HEK293T (cell line): ENCODE data around the gene MYO5C.

ENCODE experiments used
- CTCF ChIA-PET: fragments of 350-600 bp; formaldehyde crosslinking; extraction: SDS; loops from one replicate; lab custom pipeline; 2021; ENCODE audit warnings: antibody characterized with exemption, inconsistent platforms; lab: Yijun Ruan, JAX
- POLR2A ChIA-PET: fragments of 350-600 bp; formaldehyde crosslinking; extraction: SDS; loops from one replicate; lab custom pipeline; 2020; ENCODE audit warnings: antibody characterized with exemption, inconsistent platforms; lab: Yijun Ruan, JAX
- DNase-seq: peaks from one replicate; pipeline ENCODE4 v3.0.0; 2012; ENCODE audit warnings: mixed read lengths; ENCODE audit errors: extremely low spot score
- ARNT ChIP-seq: fragments of 450-650 bp; IDR thresholded peaks from 2 replicates; pipeline ENCODE4 v1.6.1; 2017; ENCODE audit warnings: mild to moderate bottlenecking
- BHLHE40 ChIP-seq: fragments of 450-650 bp; IDR thresholded peaks from 2 replicates; pipeline ENCODE4 v1.6.1; 2016; ENCODE audit warnings: mild to moderate bottlenecking, moderate library complexity, borderline replicate concordance
- CTBP1 ChIP-seq: fragments of 450-650 bp; IDR thresholded peaks from 2 replicates; pipeline ENCODE4 v1.6.1; 2016; ENCODE audit warnings: borderline replicate concordance
- ELF4 ChIP-seq: fragments of 450-650 bp; IDR thresholded peaks from 2 replicates; pipeline ENCODE4 v1.6.1; 2017; ENCODE audit warnings: antibody characterized with exemption
- FOXA1 ChIP-seq: fragments of 450-650 bp; IDR thresholded peaks from 2 replicates; pipeline ENCODE4 v1.6.1; 2016; ENCODE audit warnings: mild to moderate bottlenecking
- FOXK2 ChIP-seq: fragments of 450-650 bp; IDR thresholded peaks from 2 replicates; pipeline ENCODE4 v1.6.1; 2016; ENCODE audit warnings: mild to moderate bottlenecking
- FOXM1 ChIP-seq: fragments of 450-650 bp; IDR thresholded peaks from 2 replicates; pipeline ENCODE4 v1.6.1; 2017; ENCODE audit warnings: mild to moderate bottlenecking, borderline replicate concordance
- HDGF ChIP-seq: fragments of 450-650 bp; IDR thresholded peaks from 2 replicates; pipeline ENCODE4 v1.6.1; 2017; ENCODE audit warnings: antibody characterized with exemption, borderline replicate concordance
- L3MBTL2 ChIP-seq: fragments of 450-650 bp; conservative IDR thresholded peaks from 2 replicates; pipeline ENCODE4 v1.6.1; 2016; ENCODE audit warnings: mild to moderate bottlenecking
- LEF1 ChIP-seq: fragments of 450-650 bp; IDR thresholded peaks from 2 replicates; pipeline ENCODE4 v1.6.1; 2017; ENCODE audit warnings: mild to moderate bottlenecking, borderline replicate concordance
- NFRKB ChIP-seq: fragments of 450-650 bp; IDR thresholded peaks from 2 replicates; pipeline ENCODE4 v1.6.1; 2016; ENCODE audit warnings: mild to moderate bottlenecking, moderate library complexity
- SP1 ChIP-seq: fragments of 450-650 bp; IDR thresholded peaks from 2 replicates; pipeline ENCODE4 v1.6.1; 2017
- SUZ12 ChIP-seq: fragments of 450-650 bp; IDR thresholded peaks from 2 replicates; pipeline ENCODE4 v1.6.1; 2016; ENCODE audit warnings: mild to moderate bottlenecking
- TARDBP ChIP-seq: fragments of 450-650 bp; IDR thresholded peaks from 2 replicates; pipeline ENCODE4 v1.6.1; 2016
- ZNF384 ChIP-seq: fragments of 450-650 bp; IDR thresholded peaks from 2 replicates; pipeline ENCODE4 v1.6.1; 2016
- TF ChIP-seq, protein P1 (sequence below): fragments of 450-650 bp; IDR thresholded peaks from 2 replicates; pipeline ENCODE4 v1.6.1; 2016

Gene MYO5C

DNA sequence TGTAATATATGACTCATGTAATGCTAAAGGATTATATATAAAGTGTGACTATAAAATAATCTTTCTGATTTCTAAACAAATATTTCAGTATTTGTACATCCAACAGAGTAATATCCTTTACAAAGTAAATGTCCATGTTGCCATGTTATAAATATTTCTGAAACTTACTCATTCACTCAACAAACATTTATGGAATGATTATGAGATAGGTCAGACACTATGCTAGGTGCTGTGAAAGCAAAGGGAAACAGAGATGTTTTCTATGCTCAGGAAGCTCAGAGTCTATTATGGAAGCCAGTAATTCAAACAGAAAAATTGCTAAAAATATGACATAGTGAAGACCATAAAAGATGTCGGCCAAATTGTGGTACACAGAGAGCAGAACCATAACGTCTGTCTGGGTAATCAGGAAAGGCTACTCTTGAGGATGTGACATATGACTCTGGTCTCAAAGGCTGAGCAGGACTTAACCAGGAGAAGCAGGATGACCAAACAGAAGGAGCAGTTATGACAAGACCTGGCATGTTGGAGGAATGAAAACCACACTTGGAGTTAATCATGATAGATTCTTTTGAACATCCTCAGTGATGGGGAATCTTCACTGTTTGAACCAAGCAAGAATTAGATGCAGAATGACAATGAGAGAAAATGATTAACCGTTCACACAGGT is 39.0 kb upstream of the MYO5C start:
- TF ChIP-seq ZNF384 = no peak
- no peak for DNase-seq
- POLR2A ChIA-PET = no interaction called here
- CTCF ChIA-PET = no interaction called here

DNA sequence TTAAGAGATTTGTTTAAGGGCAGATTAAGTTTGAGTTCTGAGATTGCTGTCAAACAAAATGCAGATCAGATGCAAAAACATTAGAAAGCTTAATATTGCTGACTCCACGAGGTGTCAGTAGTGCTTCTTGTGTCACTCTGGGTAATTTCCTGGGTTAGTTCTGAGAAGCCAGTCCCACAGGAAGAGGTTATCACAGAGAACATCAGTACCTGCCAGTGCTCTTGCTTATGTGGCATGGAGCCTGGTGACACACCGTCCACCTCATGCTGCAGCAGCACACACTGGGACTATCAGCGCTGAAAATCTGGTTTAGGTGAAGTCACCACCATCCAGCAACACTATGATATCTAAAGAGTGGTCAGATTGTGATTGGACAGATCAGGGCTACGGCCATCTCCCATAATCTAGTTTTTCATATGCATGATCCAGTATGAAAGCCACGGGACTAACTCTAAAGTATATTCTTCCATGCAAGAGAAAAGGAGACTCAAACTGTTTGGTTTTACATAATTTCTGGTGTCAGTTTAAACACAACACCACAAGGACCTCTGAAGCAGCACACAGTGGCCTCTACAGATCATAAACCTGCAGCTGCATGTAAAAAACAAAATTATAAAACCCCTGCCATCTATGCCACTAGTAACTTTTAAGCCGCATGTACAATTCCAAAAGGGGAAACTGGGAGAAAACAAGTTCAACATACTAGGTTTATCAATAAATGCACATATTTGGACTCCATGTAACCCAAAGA is 36.1 kb upstream of the MYO5C start:
- POLR2A ChIA-PET = no interaction called here
- peak; percentile 10 for DNase-seq
- CTCF ChIA-PET = interaction anchor here (0.7 to 1.0 kb wide), 3 partner anchors 30 to 612 kb away, joined by 3 to 6 read pairs (median 4); no protein-coding TSS in a partner anchor
- TF ChIP-seq BHLHE40 (no peak), FOXA1 (no peak), SP1 (no peak), TARDBP (no peak), LEF1 (no peak), SUZ12 (no peak)
- TF ChIP-seq, protein P1, sequence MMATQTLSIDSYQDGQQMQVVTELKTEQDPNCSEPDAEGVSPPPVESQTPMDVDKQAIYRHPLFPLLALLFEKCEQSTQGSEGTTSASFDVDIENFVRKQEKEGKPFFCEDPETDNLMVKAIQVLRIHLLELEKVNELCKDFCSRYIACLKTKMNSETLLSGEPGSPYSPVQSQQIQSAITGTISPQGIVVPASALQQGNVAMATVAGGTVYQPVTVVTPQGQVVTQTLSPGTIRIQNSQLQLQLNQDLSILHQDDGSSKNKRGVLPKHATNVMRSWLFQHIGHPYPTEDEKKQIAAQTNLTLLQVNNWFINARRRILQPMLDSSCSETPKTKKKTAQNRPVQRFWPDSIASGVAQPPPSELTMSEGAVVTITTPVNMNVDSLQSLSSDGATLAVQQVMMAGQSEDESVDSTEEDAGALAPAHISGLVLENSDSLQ = no peak

DNA sequence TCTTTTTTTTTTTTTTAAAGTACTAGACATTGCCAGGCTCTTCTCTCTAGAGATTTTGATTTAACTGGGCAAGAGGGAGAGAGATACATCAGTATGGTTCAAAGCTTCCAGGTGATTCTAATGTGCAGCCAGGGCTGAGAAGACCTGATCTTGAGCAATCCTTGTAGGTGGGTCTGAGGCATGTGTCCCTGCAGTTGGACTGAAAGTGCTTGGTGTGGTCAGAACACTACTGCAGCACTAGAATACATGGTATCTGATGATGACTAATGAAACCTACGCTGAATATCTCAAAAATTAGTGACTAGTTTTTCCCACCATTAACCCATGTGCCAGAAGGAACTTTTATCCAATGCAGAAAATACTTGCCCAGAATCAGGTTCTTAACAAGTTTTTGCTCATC is 34.4 kb upstream of the MYO5C start:
- TF ChIP-seq FOXM1 (no peak), FOXK2 (no peak), SUZ12 (no peak), SP1 (no peak), FOXA1 (no peak), ZNF384 (no peak), ARNT (no peak)

DNA sequence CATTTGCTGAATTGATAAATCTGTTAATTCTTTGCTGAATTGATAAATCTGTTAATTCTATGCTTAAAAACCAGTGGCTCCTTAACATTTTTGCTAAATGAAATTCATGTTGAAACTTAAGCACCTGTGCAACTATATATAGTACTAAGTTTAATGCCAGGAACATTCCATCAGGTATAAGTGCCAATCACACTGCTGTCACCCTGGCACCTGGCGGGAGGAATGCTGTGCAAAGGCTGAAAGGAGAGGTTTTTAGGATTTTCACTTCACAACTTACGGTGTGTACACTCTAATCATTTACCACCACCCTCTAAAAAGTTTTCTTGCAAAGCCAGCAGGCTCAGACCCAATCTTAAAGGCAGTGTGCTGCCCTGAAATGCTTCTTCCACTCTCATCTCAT is 33.5 kb upstream of the MYO5C start:
- ChIA-PET POLR2A (no interaction called here), CTCF (no interaction called here)
- no peak for TF ChIP-seq FOXK2
- TF ChIP-seq HDGF = no peak
- no peak for TF ChIP-seq NFRKB
- no peak for TF ChIP-seq ZNF384
- TF ChIP-seq FOXA1 = no peak
- no peak for TF ChIP-seq FOXM1
- TF ChIP-seq BHLHE40 = no peak
- no peak for DNase-seq

More for the DNA sequence above, 34.4 kb upstream of the MYO5C start:
- ChIA-PET CTCF (no interaction called here), POLR2A (no interaction called here)
- no peak for DNase-seq

DNA sequence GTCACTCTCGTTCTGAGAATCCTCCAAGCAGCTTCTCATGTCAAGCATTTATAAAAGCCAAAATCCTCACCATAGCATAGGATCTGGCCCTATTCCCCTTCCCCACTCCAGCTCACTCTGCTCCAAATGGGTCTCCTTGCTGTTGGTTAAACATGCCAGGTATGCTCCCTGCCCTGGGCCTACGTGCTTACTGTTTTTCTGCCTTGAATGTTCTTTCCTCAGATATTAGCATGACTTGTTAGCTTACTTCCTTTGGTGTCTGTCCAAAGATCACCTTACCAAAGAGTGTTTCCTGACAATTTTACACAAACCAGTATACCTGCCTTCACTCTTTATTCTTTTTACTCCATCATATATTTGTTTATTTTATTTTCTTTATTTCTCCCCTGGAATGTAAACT is 33.1 kb upstream of the MYO5C start:
- TF ChIP-seq FOXM1 (no peak), ELF4 (no peak), ARNT (no peak), ZNF384 (no peak), BHLHE40 (no peak)
- TF ChIP-seq, protein P1 = no peak

GRCh38 chr15:52326756-52327155 is 31.2 kb upstream of the MYO5C start:
- TF ChIP-seq SP1 (no peak), L3MBTL2 (no peak), ZNF384 (no peak), SUZ12 (no peak), FOXK2 (no peak)
- ChIA-PET CTCF (interaction anchor here (0.7 kb wide), 1 partner anchor 37 kb away, joined by 3 read pairs; no protein-coding TSS in a partner anchor), POLR2A (no interaction called here)
- DNase-seq = no peak

More for the DNA sequence above, 33.1 kb upstream of the MYO5C start:
- CTCF ChIA-PET = no interaction called here
- POLR2A ChIA-PET = no interaction called here
- DNase-seq = no peak

GRCh38 chr15:52324109-52324508 is 28.5 kb upstream of the MYO5C start:
- CTCF ChIA-PET = no interaction called here
- POLR2A ChIA-PET = no interaction called here
- no peak for DNase-seq
- TF ChIP-seq LEF1 = no peak

DNA sequence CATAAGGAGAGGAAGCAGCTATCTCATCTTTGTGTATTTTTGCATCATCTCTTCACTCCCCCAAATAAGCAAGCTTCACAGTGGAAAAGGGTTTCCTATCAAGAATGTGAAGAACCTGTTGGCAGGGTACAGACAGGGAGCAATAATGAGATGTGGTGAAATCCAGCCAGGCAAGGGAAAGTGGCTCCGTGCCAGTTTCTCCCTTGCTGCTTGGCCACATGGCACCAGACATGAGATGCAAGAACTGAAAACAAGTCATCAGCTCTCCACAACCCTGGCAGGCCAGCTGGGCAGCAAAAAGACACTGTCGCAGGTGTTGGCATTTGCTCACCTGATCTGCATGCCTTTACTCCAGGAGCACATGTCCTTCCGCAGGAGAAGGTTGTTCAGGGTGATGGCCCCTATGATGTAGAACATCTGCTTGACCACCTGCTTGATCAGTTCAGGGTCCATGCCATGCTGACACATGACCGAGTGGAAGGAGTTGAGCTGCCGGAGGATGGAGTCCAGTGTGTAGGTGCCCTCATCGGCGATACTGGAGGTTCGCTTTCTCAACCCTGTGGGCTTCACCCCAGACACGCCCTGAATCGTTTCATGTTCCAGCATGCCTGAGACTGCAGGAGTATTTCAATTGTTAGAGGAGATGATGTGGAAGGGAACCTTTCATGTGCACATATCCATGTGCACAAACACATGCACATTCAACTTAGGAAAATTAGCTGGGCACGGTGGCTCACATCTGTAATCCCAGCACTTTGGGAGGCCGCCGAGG is 23.3 kb upstream of the MYO5C start:
- POLR2A ChIA-PET = no interaction called here
- CTCF ChIA-PET = interaction anchor here (0.8 kb wide), 1 partner anchor 9 kb away, joined by 3 read pairs; no protein-coding TSS in a partner anchor
- DNase-seq = no peak
- TF ChIP-seq ZNF384 (no peak), FOXA1 (no peak), FOXM1 (no peak), ELF4 (no peak), ARNT (no peak), LEF1 (no peak), SP1 (no peak), L3MBTL2 (no peak), BHLHE40 (no peak), TARDBP (no peak), SUZ12 (no peak), NFRKB (no peak), HDGF (no peak), CTBP1 (no peak), FOXK2 (no peak)
- TF ChIP-seq, protein P1 = no peak
